Stomach (tissue), 9 donors: Measurements from ENCODE around the gene TLR2. TPM values are rescaled to one million over a fixed set of nuclear protein-coding genes. Genes with fewer than 3 reads are reported as not detected.
"Not testable (repeated sequence)": the region's sequence is repeated elsewhere in the genome, so short reads cannot be mapped to it uniquely, and the experiment has no call there.

Experiments
- DNase-seq, 2 donors: peaks; one replicate each; pipeline versions ENCODE4 v3.0.0 to v3.0.0-alpha.2; 2013 to 2019
- H3K27ac ChIP-seq, 5 donors: fragments of 200-600 bp in 4 of 5; sonication (generic) in 4 of 5; one replicate each; pipeline ENCODE4 v1.5.1; 2013 to 2019; ENCODE audit warnings: mild to moderate bottlenecking in 1 of 5, moderate library complexity in 1 of 5
- H3K27me3 ChIP-seq, 3 donors: fragments of 200-600 bp; sonication (generic); one replicate each; pipeline ENCODE4 v1.5.1; 2017 to 2019; ENCODE audit warnings: mixed run types in 1 of 3
- H3K36me3 ChIP-seq, 4 donors: fragments of 200-600 bp; sonication (generic); 1 replicate in 3 of 4; 2 replicates in 1 of 4; pipeline ENCODE4 v1.5.1; 2016 to 2019
- H3K4me1 ChIP-seq, 4 donors: fragments of 200-600 bp; sonication (generic); one replicate each; pipeline ENCODE4 v1.5.1; 2016 to 2019
- H3K4me3 ChIP-seq, 4 donors: fragments of 200-600 bp; sonication (generic) in 3 of 4; one replicate each; pipeline ENCODE4 v1.5.1; 2016 to 2019; ENCODE audit warnings: mild to moderate bottlenecking in 1 of 4
- H3K9me3 ChIP-seq, 4 donors: fragments of 200-600 bp; sonication (generic); one replicate each; pipeline ENCODE4 v1.5.1; 2016 to 2019
- EP300 ChIP-seq: sonication (generic); formaldehyde crosslinking; IDR thresholded peaks from one replicate; pipeline ENCODE4 v1.6.1; 2017; ENCODE audit warnings: antibody characterized with exemption
- POLR2A ChIP-seq, 4 donors: fragments of 450-650 bp; IDR thresholded peaks; one replicate each; pipeline ENCODE4 v1.6.1; 2016; ENCODE audit warnings: antibody characterized with exemption in 4 of 4, control low read depth in 2 of 4, mild to moderate bottlenecking in 1 of 4, moderate library complexity in 1 of 4
- POLR2AphosphoS5 ChIP-seq, 3 donors: sonication (generic); formaldehyde crosslinking; IDR thresholded peaks; one replicate each; pipeline ENCODE4 v1.6.1; 2016; ENCODE audit warnings: antibody characterized with exemption in 3 of 3
- WGBS, 5 donors: extraction: QIAGEN DNeasy Blood & Tissue Kit in 3 of 5; methylation state at CpG; one replicate each; pipeline versions ENCODE4 v1.1.5 to v1.1.7; 2013 to 2018; 5-methylcytosine and 5-hydroxymethylcytosine counted together
- intact Hi-C: fragments of 100-400 bp; cut with DNase I; formaldehyde crosslinking; loops from one replicate; pipeline ENCODE4 v1.15.1; 2023; ENCODE audit warnings: low total_unique reads
- polyA plus RNA-seq, 3 donors: library from polyadenylated mRNA; stranded (reverse); fragments of 200-250 nt; gene quantifications; one replicate each; pipeline ENCODE4 v1.2.3, GENCODE V29; 2013
- total RNA-seq, 5 donors: library from RNA; depleted of rRNA; stranded (reverse); fragments of >200 nt; gene quantifications; one replicate each; pipeline versions ENCODE4 v1.1.0 to v1.2.3, GENCODE V29; 2014 to 2016
- TF ChIP-seq, protein P1 (sequence below), 7 experiments: fragments of 450-650 bp in 4 of 7; fragments of 200-600 bp in 3 of 7; sonication (generic) in 3 of 7; IDR thresholded peaks; one replicate each; pipeline ENCODE4 v1.5.1; 2016 to 2019; ENCODE audit warnings: antibody characterized with exemption in 7 of 7, control low read depth in 2 of 7, mild to moderate bottlenecking in 1 of 7
- donor health status: healthy with polysubstance abuse.
- donor health status: Bipolar disorder and iron deficiency.
- donor health status: healthy.

TLR2 gene
- total and polyA plus RNA-seq, 8 donors: 0.29 to 35.0 (median 8.6) TPM

DNA sequence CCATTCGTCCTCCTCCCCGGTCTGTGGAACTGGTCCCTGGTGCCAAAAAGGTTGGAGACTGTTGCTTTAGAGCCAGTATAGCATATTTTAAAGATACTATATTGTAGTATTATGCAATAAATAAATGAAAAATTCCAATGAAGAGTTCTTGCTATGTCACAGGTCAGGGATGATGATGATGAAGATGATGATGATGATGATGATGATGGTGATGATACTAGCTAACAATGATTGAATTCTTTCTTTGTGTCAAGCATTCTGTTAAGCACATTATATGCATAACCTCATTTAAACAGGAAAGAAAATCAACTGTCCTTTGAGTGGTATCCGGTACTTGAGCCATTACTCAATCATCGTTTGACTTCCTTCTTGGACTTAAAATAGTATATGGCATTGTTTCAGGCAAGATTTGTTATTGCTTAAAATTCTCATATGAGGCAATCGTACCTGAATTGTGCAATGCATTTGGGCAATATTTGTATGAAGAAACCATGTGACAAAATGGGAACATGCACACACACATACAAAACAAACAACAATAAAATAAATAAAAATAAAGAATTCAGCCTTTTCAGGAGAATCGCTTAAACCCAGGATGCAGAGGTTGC is 22.8 kb upstream of the TLR2 start:
- TF ChIP-seq, protein P1, sequence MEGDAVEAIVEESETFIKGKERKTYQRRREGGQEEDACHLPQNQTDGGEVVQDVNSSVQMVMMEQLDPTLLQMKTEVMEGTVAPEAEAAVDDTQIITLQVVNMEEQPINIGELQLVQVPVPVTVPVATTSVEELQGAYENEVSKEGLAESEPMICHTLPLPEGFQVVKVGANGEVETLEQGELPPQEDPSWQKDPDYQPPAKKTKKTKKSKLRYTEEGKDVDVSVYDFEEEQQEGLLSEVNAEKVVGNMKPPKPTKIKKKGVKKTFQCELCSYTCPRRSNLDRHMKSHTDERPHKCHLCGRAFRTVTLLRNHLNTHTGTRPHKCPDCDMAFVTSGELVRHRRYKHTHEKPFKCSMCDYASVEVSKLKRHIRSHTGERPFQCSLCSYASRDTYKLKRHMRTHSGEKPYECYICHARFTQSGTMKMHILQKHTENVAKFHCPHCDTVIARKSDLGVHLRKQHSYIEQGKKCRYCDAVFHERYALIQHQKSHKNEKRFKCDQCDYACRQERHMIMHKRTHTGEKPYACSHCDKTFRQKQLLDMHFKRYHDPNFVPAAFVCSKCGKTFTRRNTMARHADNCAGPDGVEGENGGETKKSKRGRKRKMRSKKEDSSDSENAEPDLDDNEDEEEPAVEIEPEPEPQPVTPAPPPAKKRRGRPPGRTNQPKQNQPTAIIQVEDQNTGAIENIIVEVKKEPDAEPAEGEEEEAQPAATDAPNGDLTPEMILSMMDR (IDR thresholded peaks at IDR 0.05): no peak
- TF ChIP-seq EP300: no peak
- peak in 1 of 3 donors; percentile 65 for TF ChIP-seq POLR2AphosphoS5 (IDR thresholded peaks at IDR 0.05)
- no peak for TF ChIP-seq POLR2A (IDR thresholded peaks at IDR 0.05)
- no peak for DNase-seq
- WGBS, 5 donors: 67 to 84% (median 81%) methylated on average over 6 of the region's 6 CpGs
- Histone ChIP-seq H3K27ac (peak overlapping the region in 3 of 5 donors; percentile 33 to 77 (median 74)), H3K36me3 (no peaks in the 10 kb centered on the region), H3K4me3 (no peak overlapping the region), H3K9me3 (no peaks in the 10 kb centered on the region), H3K4me1 (no peaks in the 10 kb centered on the region), H3K27me3 (peaks cover 0 to 9% (median 0%) of the 10 kb centered on the region in 3 donors)
- intact Hi-C loops: no loop called here

GRCh38 chr4:153661908-153662307 is 22.2 kb upstream of the TLR2 start:
- Histone ChIP-seq H3K4me1 (no peaks in the 10 kb centered on the region), H3K9me3 (no peaks in the 10 kb centered on the region), H3K27me3 (peaks cover 0 to 9% (median 0%) of the 10 kb centered on the region in 3 donors), H3K4me3 (no peak overlapping the region), H3K36me3 (no peaks in the 10 kb centered on the region), H3K27ac (peak overlapping the region in 2 of 5 donors; percentile 10 to 26)
- intact Hi-C loops: no loop called here
- DNase-seq: no peak
- 62 to 86% (median 79%) methylated on average over 1 of the region's 1 CpG for WGBS, 5 donors
- no peak for TF ChIP-seq EP300

- Histone ChIP-seq H3K4me1 (no peaks in the 10 kb centered on the region), H3K27ac (no peak overlapping the region), H3K36me3 (no peaks in the 10 kb centered on the region), H3K4me3 (no peak overlapping the region), H3K27me3 (peaks cover 0 to 7% (median 0%) of the 10 kb centered on the region in 3 donors), H3K9me3 (no peaks in the 10 kb centered on the region)
- TF ChIP-seq POLR2AphosphoS5 (IDR thresholded peaks at IDR 0.05): no peak
- TF ChIP-seq, protein P1 (IDR thresholded peaks at IDR 0.05): no peak
- TF ChIP-seq POLR2A (IDR thresholded peaks at IDR 0.05): no peak
- no peak for TF ChIP-seq EP300
- intact Hi-C loops: no loop called here
- 74 to 89% (median 85%) methylated on average over 1 of the region's 1 CpG for WGBS, 5 donors
- no peak for DNase-seq
Observed at GRCh38 chr4:153663667-153664066, 20.4 kb upstream of the TLR2 start.

DNA sequence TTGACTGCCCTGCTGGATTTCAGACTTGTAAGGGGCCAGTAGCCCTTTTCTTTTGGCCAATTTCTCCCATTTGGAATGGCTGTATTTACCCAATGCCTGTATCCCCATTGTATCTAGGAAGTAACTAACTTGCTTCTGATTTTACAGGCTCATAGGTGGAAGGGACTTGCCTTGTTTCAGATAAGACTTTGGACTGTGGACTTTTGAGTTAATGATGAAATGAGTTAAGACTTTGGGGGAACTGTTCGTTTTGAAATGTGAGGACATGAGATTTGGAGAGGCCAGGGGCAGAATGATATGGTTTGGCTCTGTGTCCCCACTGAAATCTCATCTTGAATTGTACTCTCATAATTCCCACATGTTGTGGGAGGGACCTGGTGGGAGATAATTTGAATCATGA is 17.6 kb upstream of the TLR2 start:
- H3K4me1 ChIP-seq, H3K36me3 ChIP-seq, intact Hi-C loops, DNase-seq, H3K27ac ChIP-seq, H3K9me3 ChIP-seq, H3K27me3 ChIP-seq, H3K4me3 ChIP-seq: not testable (repeated sequence)
- 29 to 44% (median 36%) methylated on average over 1 of the region's 1 CpG for WGBS, 5 donors

- no peak for TF ChIP-seq POLR2A (IDR thresholded peaks at IDR 0.05)
Observed at GRCh38 chr4:153668647-153669046, 15.4 kb upstream of the TLR2 start.

DNA sequence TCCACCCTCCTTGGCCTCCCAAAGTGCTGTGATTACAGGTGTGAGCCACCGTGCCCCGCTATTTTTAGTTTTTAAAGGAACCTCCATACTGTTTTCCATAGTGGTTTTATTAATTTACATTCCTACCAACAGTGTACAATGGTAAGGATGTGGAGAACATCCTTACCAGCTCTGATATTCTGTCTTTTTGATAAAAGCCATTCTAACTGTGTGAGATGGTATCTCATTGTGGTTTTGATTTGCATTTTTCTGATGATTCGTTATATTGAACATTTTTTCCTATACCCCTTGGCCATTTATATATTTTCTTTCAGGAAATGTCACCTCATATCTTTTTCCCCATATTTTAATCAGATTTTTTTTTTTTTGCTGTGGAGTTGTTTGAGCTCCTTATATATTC is 14.2 kb upstream of the TLR2 start:
- Histone ChIP-seq H3K27ac (no peak overlapping the region), H3K27me3 (no peaks in the 10 kb centered on the region), H3K4me1 (no peaks in the 10 kb centered on the region), H3K9me3 (peaks cover 0 to under 1% (median under 1%) of the 10 kb centered on the region in 4 donors), H3K4me3 (no peak overlapping the region), H3K36me3 (no peaks in the 10 kb centered on the region)
- no peak for DNase-seq
- WGBS, 5 donors: 48 to 71% (median 54%) methylated on average over 3 of the region's 3 CpGs
- intact Hi-C loops: no loop called here
- TF ChIP-seq EP300 (no peak), POLR2A (IDR thresholded peaks at IDR 0.05) (no peak), POLR2AphosphoS5 (IDR thresholded peaks at IDR 0.05) (no peak)
- TF ChIP-seq, protein P1 (IDR thresholded peaks at IDR 0.05): no peak

More at GRCh38 chr4:153668647-153669046, 15.4 kb upstream of the TLR2 start:
- Histone ChIP-seq H3K27me3 (no peaks in the 10 kb centered on the region), H3K4me1 (no peaks in the 10 kb centered on the region), H3K9me3 (no peaks in the 10 kb centered on the region), H3K36me3 (no peaks in the 10 kb centered on the region), H3K4me3 (no peak overlapping the region), H3K27ac (no peak overlapping the region)
- intact Hi-C loops: no loop called here
- WGBS, 5 donors: 36 to 72% (median 50%) methylated on average over 2 of the region's 2 CpGs
- DNase-seq: no peak
